DND-41 (cell line): Measurements from ENCODE around the gene TNFAIP2.

Source experiments
- ATAC-seq: fragments of 200-7000 bp; cut with Tn5 transposase; 3 replicates; pipeline ENCODE4 v1.9.1; 2021; ENCODE audit warnings: low read depth; ENCODE audit not compliant: insufficient read depth
- DNase-seq: peaks from one replicate; pipeline ENCODE4 v3.0.0-alpha.2; 2020
- H2AFZ ChIP-seq: 2 replicates; pipeline ENCODE4 v1.6.0; 2012; ENCODE audit warnings: low read depth, low read length
- H3K27ac ChIP-seq: 2 replicates; pipeline ENCODE4 v1.5.1; 2012; ENCODE audit warnings: low read length, inconsistent platforms
- H3K27me3 ChIP-seq: fragments of 200-600 bp; sonication (generic); 2 replicates; pipeline ENCODE4 v1.6.0; 2012; ENCODE audit warnings: low read length, mild to moderate bottlenecking, inconsistent platforms; ENCODE audit not compliant: insufficient read depth, poor library complexity
- H3K36me3 ChIP-seq: 2 replicates; pipeline ENCODE4 v1.5.1; 2012; ENCODE audit warnings: low read length, inconsistent platforms; ENCODE audit not compliant: insufficient read depth
- H3K4me1 ChIP-seq: 2 replicates; pipeline ENCODE4 v1.5.1; 2012; ENCODE audit warnings: mild to moderate bottlenecking, low read length; ENCODE audit not compliant: insufficient read depth
- H3K4me2 ChIP-seq: 2 replicates; pipeline ENCODE4 v1.6.0; 2012; ENCODE audit warnings: mild to moderate bottlenecking, moderate library complexity, low read length, inconsistent platforms; ENCODE audit not compliant: insufficient read depth
- H3K4me3 ChIP-seq, 2 experiments: fragments of 200-600 bp in 1 of 2; shearing (Covaris generic) in 1 of 2; 2 replicates each; pipeline ENCODE4 v1.5.1; 2012 to 2016; ENCODE audit warnings: inconsistent platforms in 2 of 2, low read length in 2 of 2, mild to moderate bottlenecking in 2 of 2, low read depth in 1 of 2, moderate library complexity in 1 of 2
- H3K79me2 ChIP-seq: 2 replicates; pipeline ENCODE4 v1.6.0; 2012; ENCODE audit warnings: low read length, inconsistent platforms; ENCODE audit not compliant: insufficient read depth
- H3K9ac ChIP-seq: 2 replicates; pipeline ENCODE4 v1.6.0; 2012; ENCODE audit warnings: low read depth, mild to moderate bottlenecking, inconsistent platforms, low read length, moderate library complexity
- H3K9me3 ChIP-seq: 2 replicates; pipeline ENCODE4 v1.5.1; 2012; ENCODE audit warnings: low read length, moderate library complexity, mild to moderate bottlenecking, inconsistent platforms; ENCODE audit not compliant: insufficient read depth, severe bottlenecking
- H4K20me1 ChIP-seq: 2 replicates; pipeline ENCODE4 v1.6.0; 2012; ENCODE audit warnings: low read length; ENCODE audit not compliant: insufficient read depth
- CTCF ChIP-seq: IDR thresholded peaks from 2 replicates; pipeline ENCODE4 v1.5.1; 2012; ENCODE audit warnings: borderline replicate concordance, low read length, moderate library complexity, mild to moderate bottlenecking; ENCODE audit not compliant: poor library complexity, severe bottlenecking; ENCODE audit errors: extremely low read depth
- EZH2 ChIP-seq: IDR thresholded peaks from 3 replicates; pipeline ENCODE4 v1.6.1; 2012; ENCODE audit warnings: borderline replicate concordance, low read depth, mild to moderate bottlenecking, moderate library complexity, low read length, inconsistent platforms; ENCODE audit not compliant: severe bottlenecking

The TNFAIP2 gene

GRCh38 chr14:103133210-103134140 lies 10.2 kb downstream of the TNFAIP2 start:
- TF ChIP-seq CTCF (no peak), EZH2 (no peak)
- Histone ChIP-seq H3K4me2 (no peak overlapping the region), H3K79me2 (no peaks in the 10 kb centered on the region), H3K4me1 (no peaks in the 10 kb centered on the region), H3K9me3 (no peaks in the 10 kb centered on the region), H3K4me3 (no peak overlapping the region), H3K27me3 (no peaks in the 10 kb centered on the region), H2AFZ (no peak overlapping the region), H3K9ac (no peak overlapping the region), H3K36me3 (no peaks in the 10 kb centered on the region), H4K20me1 (peaks cover 5% of the 10 kb centered on the region; the same call in 1 of the 2 replicates), H3K27ac (no peak overlapping the region)
- DNase-seq (no peak), ATAC-seq (no peak)

DNA sequence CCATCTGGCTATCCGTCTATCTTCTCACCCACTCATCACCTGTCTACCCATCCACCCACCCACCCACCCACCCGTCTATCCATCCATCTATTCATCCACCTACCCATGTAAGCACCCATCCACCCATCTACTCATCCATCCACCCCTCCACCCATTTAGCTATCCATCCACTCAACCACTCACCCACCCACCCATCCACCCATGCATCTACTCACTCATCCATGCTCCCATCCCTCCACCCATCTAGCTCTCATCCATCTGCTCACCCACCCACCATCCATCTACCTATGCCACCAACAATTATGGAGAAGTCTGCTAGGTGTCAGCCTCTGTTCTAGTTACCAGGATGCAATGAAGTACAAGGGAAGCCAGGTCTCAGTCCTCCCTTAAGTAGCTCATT lies 11.1 kb downstream of the TNFAIP2 start:
- TF ChIP-seq CTCF (no peak), EZH2 (no peak)
- Histone ChIP-seq H4K20me1 (peaks cover 5% of the 10 kb centered on the region; the same call in 1 of the 2 replicates), H3K4me3 (no peak overlapping the region), H3K36me3 (no peaks in the 10 kb centered on the region), H2AFZ (no peak overlapping the region), H3K27ac (no peak overlapping the region), H3K79me2 (no peaks in the 10 kb centered on the region), H3K4me1 (no peaks in the 10 kb centered on the region), H3K27me3 (no peaks in the 10 kb centered on the region), H3K4me2 (no peak overlapping the region), H3K9ac (no peak overlapping the region), H3K9me3 (no peaks in the 10 kb centered on the region)
- no peak for ATAC-seq
- DNase-seq = no peak

DNA sequence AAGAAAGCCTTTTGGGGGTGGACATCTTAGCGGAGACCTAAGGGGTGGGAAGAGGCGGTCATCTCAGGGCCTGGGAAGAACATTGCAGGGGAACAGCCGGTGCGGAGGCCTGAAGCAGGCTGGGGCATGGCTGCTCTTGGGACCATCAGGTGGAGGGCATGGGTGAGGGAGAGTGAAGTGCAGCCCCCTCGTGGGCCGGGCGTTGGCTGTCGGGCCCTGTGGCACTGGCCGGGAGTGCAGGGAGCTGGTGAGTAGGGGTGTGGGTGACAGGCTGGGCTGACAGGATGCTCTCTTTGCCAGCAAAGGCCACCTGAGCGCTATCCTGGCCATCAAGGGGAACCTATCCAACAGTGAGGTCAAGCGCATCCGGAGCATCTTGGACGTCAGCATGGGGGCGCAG lies 11.7 kb downstream of the TNFAIP2 start:
- no peak overlapping the region for H2AFZ ChIP-seq
- no peak overlapping the region for H3K4me2 ChIP-seq
- no peak overlapping the region for H3K27ac ChIP-seq
- no peak overlapping the region for H3K4me3 ChIP-seq
- H3K36me3 ChIP-seq = no peaks in the 10 kb centered on the region
- no peak for TF ChIP-seq CTCF
- TF ChIP-seq EZH2 = no peak
- H3K27me3 ChIP-seq = no peaks in the 10 kb centered on the region
- H4K20me1 ChIP-seq = peaks cover 5% of the 10 kb centered on the region; the same call in 1 of the 2 replicates
- no peaks in the 10 kb centered on the region for H3K4me1 ChIP-seq
- DNase-seq (no peak), ATAC-seq (no peak)
- H3K9me3 ChIP-seq = no peaks in the 10 kb centered on the region
- H3K79me2 ChIP-seq = no peaks in the 10 kb centered on the region
- H3K9ac ChIP-seq = no peak overlapping the region
